T-helper 22 cell (primary cell): ENCODE data around the gene NOXO1.

Source experiments
- DNase-seq: peaks from one replicate; pipeline ENCODE4 v3.0.0-alpha.2; 2020; ENCODE audit warnings: low read depth

Gene NOXO1

DNA sequence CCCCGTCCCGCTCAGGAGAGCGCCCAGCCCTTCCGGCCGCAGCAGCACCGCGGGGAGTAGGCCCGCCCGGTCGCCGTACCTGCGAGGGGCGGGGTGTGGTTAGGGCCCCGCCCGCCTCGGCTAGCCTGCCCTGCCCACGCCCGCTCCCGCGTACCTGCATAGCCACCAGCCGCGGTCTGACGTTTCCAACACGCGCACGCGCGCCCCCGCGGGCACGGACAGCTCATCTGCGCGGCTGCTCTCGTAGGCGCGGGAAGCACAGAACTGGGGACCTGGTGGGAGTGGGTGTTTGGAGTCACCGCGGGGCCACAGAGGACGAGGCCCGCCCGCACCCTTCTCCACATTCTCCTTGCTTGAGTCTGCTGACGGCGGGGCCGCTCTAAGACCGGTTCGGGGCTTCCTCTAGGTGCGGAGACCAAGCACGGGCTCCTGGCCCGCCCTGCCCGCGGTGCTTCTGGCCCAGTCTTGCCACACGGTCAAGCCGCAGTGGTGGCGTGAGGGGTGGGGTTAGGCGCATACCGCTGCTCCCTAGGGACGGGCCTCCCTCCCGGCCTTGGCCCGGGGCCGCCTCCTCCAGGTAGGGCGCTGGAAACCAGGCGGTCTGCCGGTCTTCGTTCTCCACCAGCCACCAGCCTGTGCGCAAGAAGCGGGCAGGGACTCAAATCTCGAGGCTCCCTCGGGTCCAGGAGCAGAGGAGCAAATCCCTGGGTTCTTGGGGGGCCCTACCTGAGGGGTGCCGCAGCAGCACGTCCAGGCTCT is 1.8 kb downstream of the NOXO1 start:
- DNase-seq: no peak

DNA sequence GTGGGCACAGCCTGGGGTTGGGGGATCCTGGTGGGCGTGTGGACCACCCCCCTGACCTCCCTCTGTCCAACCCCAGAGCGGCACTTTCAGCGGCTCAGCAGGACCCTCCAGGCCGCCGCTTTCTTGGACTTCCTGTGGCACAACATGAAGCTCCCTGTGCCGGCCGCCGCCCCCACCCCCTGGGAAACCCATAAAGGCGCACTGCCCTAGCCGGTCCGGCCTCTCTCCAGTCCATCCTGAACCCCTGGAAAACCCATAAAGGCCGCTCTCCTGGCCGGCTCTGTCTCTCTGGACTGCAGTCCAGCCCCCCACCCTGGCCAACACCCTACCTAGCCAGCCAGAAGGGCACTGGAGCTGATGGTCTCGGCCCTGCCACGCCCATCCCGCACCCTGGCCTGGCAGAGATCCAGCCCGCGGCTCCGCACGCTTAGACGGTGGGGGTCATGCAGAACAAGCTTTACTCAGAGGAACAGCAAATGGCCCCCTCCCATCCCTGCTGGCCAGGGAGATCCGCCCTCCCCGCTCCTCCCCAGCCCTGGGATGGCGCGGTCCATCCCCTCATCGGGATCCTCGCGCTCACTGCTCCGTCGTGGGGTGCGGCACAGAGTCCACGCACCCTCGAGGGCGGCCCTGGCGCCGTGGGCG is 2.7 kb downstream of the NOXO1 start:
- DNase-seq: no peak

DNA sequence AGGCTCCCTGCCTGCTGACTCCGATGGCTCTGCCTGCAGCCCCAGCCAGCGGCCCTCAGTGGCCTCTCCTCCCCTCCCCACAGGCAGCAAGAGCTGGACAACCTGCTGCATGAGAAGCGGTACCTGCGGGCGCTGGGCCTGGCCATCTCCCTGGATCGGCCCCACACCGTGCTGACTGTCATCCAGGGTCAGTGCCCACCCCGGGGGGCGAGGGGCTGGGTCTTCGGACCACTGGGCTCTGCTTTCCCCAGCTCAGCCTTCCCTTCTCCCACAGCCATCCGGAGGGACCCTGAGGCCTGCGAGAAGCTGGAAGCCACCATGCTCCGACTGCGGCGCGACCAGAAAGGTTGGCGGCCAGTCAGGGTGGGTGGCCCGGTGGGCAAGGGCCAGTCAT is 3.4 kb downstream of the NOXO1 start:
- no peak for DNase-seq

DNA sequence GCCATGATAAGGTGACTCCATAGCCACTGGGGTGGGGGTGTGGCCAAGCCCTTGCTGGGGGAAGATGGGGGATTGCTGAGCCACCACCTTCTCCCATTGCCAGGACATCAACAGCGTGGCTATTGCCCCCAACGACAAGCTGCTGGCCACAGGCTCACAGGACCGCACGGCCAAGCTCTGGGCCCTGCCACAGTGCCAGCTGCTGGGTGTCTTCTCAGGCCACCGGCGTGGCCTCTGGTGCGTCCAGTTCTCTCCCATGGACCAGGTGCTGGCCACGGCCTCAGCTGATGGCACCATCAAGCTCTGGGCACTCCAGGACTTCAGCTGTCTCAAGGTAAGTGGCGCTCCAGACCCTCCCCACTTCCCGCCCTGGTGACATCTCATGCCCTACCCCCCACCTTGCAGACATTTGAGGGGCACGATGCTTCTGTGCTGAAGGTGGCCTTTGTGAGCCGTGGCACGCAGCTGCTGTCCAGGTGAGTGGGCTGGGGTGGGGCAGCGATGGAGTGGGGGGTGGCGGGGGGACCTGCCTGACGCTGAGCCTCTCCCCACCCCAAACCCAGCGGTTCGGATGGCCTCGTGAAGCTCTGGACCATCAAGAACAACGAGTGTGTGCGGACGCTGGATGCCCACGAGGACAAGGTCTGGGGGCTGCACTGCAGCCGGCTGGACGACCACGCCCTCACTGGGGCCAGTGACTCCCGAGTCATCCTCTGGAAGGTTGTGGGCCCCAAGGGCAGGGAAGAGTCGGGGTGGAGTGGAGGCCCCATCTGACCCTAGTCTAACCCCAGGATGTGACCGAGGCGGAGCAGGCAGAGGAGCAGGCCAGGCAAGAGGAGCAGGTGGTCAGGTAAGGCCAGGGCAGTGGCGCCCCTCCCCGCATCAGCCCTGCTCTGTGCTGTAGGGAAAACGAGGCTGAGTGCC is 4.1 kb downstream of the NOXO1 start:
- DNase-seq: no peak

DNA sequence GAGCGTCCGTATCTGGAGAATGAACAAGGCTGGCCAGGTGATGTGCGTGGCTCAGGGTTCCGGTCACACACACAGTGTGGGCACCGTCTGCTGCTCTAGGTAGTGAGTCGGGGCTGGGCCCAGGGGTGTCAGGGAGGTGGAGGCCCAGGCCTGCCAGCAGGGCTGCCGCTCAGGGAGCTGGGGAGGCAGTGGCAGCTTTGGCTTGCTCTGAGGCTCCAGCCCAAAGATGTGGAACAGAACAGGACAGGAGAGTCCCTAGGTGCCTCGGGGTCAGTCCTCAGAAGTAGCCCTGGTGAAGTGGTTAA is 5.1 kb downstream of the NOXO1 start:
- no peak for DNase-seq

DNA sequence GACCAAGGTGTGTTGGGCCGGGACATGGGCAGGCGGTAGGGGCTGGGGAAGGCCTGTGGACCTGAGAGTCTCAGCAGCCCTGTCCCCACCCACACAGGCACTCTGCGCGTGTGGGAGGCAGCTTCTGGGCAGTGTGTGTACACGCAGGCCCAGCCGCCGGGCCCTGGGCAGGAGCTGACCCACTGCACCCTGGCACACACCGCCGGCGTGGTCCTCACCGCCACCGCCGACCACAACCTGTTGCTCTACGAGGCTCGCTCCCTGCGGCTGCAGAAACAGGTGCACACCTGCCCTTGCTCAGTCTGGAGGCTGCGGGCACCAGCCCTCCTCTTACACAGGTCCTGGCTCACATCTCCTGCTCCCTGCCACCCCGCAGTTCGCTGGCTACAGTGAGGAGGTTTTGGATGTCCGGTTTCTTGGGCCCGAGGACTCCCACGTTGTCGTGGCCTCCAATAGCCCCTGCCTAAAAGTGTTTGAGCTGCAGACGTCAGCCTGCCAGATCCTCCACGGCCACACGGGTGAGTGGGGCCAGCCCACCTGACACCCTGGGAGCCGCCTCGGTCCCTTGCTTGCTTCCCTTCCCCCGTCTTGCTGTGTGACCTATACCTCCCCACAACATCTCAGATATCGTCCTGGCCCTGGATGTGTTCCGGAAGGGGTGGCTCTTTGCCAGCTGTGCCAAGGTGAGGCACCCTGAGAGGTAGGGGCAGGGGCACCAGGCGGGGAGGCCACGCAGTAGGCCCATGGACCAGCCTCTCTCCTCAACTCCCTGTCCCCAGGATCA is 5.6 kb downstream of the NOXO1 start:
- no peak for DNase-seq

DNA sequence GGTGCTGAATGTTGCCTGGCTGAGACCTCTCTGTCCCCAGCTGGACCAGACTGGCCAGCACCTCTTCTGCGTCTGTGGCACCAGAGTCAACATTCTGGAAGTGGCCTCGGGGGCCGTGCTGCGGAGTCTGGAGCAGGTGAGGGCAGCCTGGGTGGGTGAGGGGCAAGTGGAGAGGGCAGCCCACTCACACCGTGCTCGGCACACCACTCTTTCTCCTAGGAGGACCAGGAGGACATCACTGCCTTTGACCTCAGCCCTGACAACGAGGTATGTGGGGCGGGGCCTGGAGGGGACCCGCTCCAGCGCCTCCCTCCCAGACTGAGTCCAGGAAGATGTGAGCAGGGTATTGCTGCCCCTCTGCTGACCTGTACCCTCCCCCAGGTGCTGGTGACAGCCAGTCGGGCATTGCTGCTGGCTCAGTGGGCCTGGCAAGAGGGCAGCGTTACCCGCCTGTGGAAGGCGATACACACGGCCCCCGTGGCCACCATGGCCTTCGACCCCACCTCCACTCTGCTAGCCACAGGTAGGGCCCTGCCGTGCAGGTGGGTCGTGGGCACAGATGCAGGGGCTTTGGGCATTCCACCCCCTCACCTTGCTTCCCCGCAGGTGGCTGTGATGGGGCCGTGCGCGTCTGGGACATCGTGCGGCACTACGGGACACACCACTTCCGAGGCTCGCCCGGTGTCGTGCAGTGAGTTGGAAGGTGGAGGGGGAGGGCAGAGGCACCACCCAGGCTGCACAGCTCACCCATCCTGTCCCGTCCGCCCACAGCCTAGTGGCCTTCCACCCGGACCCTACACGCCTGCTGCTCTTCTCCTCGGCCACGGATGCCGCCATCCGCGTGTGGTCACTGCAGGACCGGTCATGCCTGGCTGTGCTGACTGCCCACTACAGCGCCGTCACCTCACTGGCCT is 6.9 kb downstream of the NOXO1 start:
- no peak for DNase-seq

DNA sequence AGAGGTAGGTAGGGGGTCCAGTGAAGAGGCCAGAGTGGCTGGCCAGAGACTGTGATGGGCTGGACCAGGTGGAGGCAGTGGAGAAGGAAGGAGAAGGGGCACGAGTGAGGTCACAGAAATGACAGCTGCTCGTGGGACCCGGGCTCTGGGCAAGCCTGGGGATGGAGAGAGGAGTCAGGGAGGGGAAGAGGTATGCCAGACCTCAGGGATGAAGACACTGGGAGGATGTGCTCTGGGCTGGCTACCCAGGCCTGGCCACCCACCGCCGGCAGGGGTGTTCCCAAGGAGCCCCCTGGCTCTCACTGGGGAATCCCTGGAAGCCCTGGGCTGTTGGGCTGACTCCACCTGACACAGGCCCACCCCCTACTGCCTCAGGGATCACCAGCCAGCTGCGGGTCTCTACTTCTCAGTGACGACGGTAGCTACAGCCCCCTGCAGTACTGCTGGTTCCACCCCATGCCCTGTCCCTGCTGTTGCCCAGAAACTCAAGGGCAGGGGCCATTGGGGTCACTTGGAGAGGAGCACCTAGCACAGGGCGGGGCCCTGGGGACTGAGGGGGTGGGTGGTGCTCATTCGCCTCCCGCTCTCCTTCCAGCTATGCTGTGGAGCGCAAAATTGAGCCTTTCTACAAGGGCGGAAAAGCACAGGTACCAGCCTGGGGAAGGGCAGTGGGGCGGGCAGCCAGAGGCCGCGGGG is 7.7 kb downstream of the NOXO1 start:
- DNase-seq: no peak

DNA sequence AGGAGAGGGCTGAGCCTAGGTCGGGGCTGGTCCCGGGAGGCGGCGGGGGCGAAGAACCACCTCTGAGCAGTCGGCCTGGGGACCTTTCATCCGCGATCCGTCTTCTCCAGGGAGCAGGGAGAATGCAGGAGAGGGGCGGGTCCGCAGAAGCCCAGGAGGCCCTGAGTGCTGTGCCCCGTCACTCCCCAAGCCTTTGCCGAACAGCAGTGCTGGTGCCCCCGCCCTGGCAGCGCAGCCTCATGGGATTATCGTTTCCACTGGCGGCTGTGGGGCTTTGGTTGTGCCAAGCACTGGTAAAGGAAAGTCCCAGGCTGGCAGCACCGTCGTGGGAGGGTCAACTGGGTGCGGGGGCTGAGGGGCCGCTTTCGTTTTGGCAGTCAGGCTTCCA is 8.8 kb downstream of the NOXO1 start:
- DNase-seq: no peak

DNA sequence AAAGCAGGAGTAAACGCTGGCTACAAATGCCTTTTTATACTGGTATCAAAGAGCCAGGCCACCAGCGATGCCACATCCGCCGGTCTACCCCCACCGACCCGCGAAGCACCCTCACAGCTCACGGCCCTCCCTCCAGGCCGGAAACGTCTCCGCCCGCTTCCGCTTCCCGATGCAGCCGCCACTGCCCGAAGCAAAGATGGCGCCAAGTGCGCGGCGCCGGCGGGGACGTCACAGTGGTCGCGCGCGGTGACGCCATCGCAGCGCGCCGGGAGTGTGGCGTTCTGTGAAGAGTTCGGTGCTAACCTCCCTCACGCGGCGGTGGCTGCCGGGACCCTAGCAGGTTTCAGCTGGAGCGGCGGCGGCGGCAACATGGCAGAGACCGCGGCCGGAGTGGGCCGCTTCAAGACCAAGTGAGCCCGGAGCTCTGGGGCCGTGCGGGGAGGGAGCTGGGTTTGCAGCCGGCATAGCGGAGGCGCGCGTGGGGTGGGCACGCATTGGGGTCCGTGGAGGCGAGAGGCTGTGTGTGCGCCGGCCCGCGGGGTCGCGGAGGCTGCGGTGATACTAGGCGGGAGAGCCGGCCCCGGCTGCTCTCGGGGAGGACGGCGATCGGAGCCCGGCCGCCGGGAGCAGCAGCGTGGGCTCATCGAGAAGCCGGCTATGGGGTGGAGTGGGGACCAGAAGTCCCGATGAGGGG is 9.3 kb downstream of the NOXO1 start, which contains the start of gene TBL3:
TBL3 (plus strand) TSS at position 258 of the 694 bp plus-strand sequence; CDS start at position 370, 112 bp downstream.
- peak; percentile 95 for DNase-seq

DNA sequence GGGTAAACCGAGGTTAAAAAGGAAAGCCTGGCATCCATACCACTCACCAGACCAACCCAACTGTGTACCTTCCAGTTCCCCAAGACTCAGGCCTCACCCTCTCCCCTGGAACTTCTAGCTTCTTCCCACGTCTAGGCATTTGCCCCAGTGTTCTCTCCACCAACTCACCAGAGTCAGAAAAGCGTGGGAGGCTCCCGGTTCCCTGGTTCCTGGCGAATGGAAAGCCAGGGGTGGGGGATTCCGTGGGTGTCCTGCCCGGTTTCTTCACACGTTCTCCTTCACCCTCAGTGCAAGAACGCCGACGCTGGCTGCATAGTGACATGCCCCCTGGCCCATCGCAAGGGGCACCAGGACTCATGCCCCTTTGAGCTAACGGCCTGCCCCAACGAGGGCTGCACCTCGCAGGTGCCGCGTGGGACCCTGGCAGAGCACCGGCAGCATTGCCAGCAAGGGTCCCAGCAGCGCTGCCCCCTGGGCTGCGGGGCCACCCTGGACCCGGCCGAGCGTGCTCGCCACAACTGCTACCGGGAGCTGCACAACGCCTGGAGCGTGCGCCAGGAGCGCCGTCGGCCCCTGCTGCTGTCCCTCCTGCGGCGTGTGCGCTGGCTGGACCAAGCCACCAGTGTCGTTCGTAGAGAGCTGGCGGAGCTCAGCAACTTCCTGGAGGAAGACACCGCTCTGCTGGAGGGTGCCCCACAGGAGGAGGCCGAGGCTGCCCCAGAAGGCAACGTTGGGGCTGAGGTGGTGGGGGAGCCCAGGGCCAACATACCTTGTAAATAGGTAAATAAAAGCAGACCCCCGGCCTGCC is 12.9 kb downstream of the NOXO1 start:
- no peak for DNase-seq

DNA sequence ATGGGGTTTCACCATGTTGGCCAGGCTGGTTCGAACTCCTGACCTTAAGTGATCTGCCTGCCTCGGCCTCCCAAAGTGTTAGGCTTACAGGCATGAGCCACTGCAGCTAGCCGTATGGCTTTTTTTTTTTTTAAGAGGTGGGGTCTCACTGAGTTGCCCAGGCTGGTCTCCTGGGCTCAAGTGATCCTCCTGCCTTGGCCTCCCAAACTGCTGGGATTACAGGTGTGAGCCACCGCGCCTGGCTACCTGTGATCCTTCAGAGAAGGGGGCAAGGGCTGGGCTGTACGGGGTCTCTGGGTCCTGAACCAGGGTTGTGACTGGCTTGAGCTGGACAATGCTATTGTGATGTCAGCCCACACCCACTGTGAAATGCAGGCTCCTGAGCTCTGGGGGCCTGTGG is 14.8 kb downstream of the NOXO1 start, which contains the start of gene RNF151:
RNF151 (plus strand) TSS at position 397 of the 400 bp plus-strand sequence. CDS start 26 bp downstream, outside the sequence.
- DNase-seq: no peak

DNA sequence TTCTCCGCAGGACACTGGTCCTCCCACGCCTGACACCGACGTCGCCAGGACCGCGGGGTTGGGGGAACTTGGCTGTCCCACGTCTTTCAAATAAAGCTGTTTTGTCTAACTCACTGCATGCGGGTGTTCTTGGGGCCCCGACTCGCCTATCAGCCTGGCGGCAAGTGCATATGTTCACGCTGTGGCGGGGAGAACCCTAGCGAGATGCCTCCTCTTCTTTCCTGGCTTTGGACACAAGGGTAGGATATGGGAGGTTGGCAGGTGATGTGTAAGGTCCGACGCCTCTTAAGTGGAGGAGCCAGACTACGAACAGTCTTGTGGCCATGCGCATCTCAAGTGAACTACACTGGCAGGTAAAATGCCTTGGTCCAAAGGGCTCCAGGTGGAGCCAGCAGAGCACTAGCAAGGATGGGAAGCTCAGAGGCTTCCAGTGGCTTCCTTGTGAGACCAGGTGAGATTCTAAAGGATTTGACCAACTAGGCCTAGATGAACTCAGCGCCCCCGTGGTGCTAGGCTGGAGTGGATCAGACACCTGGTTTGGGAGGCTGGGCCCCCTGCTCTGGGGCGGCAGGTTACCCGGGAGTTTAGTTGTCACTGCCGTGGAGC is 15.8 kb downstream of the NOXO1 start:
- no peak for DNase-seq

DNA sequence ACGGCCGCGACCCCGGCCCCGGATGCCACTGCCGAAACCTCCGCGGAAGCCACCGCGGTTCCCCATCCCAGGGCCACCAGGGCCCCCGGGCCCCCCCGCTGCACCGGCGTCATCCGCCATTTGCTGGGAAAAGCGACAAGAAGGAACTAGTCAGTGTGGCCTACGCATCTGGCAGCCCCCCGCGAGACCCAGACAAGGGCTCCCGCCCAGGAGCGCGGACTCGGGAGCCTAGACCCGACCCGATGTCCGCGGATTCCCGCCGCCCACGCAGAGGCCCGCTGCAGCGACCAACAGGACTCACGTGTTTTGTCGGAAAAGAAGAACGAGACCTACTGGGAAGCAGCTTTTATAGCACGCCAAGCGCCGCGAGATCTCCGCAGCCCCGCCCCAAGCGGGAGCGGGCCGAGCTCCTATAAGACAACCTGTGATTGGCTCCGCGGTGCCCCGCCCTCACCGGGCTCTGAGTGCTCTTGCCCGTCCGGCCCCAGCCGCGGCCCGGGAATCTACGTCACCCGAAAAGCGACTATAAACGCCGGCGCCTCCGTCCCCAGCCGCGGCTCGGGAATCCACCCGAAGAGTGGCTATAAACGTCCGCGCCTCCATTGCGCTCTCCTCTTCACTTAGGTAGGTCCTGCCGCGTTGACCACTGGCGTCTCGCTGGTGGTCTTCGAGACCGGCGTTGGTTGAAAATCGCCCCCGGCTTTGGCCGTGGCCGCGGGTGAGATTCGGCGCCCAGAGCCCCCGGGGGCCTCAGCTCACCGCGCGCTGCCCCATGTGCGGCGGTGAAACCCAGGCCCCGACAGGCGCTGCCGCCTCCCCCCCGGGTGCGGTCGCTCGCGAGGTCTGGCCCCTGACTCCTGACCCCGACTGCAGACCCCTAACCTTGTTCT is 16.5 kb downstream of the NOXO1 start, which contains the start of gene RPS2:
RPS2 (minus strand) TSS at position 321 of the 890 bp plus-strand sequence; CDS start at position 120, 201 bp downstream.
- peak; percentile 100 for DNase-seq

DNA sequence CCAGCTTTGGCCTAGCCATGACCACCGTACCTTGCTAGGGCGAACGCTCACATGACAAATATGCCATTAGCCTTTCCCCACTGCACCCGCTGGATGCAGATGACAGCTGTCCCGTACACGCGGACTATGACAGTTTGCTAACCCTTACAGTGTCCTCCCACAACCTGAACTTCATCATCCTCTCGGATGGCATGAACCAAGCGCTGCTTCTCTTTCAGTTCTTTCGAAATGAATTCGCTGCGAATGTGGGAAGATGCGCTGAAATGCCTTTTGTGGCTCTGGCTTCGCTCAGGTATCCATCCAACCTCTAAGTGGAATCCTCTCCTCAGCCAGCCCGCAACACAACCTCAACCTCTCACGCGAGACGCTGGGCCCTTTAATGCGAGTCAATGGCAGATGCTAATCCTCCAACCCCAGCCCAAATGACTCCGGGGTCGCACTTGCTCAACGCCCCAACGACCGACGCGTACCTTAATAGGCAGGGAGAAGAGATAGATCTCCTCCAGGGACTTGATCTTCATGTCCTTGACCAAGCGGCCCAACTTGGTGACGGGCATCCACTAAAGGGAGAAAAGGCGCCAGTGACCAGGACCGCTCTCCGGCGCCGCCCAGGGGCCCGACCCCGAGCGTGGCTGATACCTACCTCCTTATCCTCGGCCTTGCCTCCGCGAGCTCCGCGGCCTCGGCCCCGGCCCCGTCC is 17.3 kb downstream of the NOXO1 start:
- no peak for DNase-seq
